Ramos (cell line): ENCODE measurements around the gene SPOCK1.
"Not testable (repeated sequence)": the region's sequence is repeated elsewhere in the genome, so short reads cannot be mapped to it uniquely, and the experiment has no call there.

Source experiments
- in situ Hi-C: fragments of 300-500 bp; cut with MboI; formaldehyde crosslinking; loops from one replicate; pipeline ENCODE4 v1.14.3; 2022; ENCODE audit warnings: low sequenced_read_pairs; ENCODE audit not compliant: unreplicated experiment

The SPOCK1 gene

DNA sequence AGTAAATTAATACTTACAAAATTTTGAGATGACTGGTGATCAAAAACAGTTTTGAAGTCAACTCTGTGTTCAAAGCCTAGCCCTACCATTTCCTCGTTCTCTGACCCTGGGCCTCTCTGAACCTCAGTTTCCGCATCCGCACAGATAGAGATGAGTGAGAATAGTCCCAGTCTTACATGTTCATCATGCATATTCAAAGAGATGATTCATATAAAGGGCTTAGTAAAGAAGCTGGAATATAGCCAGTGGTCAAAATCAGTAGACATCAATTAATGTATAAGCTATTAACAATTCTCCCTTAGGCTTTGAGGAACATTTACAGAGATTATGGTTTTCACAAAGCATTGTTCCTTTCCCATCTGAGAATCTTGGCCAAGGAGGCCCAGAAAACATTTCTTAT is 250.6 kb downstream of the SPOCK1 start:
- in situ Hi-C loops: no loop called here

DNA sequence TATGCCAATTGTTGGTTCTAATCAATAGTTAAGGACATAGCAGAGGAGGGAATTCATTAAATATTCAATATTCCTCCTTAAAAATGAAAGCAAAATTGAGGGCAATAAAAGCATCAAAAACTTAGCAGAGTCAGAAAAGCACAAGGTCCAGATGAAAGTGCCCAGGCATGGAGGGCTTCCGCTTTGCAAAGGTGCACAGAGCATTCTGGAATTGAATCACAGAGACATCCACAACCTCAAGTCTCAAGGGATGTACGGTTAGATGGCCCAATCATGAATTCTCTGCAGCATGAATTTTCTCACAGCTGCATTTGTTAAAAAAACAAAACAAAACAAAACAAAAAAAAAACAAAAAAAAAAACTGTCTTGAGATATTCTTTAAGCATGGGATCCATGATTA is 253.7 kb downstream of the SPOCK1 start:
- in situ Hi-C loops: no loop called here

DNA sequence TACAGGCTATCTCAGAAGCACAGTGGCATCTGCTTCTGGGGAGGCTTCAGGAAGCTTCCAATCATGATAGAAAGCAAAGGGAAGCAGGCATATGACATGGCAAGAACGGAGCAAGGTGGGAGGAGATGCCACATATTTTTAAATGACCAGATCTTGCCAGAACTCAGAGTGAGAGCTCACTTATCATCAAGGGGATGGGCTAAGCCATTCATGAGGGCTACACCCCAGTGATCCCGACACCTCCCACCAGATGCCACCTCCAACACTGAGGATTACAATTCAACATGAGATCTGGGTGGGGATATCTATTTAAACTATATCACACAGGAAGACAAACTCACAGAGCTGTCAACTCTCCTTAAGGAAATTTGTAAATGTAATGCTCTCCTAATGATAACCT is 258.8 kb downstream of the SPOCK1 start:
- in situ Hi-C loops: no loop called here

DNA sequence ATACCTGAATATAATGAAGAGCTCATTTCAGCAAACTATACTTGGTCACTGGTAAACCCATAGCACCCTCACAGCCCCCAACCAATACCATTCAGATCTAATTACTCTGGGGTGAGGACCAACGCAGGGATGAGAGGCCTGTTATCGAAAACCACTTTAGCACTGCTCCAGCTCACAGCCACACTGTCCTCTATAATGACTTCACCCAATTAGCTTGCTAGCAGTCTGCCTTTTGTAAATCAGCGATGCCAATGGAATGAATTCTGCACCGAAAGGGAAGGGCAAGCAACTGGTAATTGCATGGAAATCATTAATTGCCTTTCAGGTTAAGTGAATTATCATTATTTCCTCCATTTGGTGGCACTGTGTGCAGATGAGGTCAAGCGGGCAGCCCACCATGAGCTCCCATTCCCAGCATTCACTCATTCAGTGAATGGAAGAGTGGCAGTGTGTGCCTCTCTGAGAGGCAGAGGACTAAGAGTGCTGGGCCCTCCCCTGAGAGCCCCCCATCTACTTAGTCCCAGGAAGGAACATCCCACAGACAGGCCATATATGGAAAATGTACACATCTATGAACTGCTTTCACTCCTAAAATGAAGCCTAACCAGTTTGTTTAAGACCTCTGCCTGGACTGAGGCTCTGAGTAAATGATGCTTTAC is 262.1 kb downstream of the SPOCK1 start:
- in situ Hi-C loops: no loop called here

DNA sequence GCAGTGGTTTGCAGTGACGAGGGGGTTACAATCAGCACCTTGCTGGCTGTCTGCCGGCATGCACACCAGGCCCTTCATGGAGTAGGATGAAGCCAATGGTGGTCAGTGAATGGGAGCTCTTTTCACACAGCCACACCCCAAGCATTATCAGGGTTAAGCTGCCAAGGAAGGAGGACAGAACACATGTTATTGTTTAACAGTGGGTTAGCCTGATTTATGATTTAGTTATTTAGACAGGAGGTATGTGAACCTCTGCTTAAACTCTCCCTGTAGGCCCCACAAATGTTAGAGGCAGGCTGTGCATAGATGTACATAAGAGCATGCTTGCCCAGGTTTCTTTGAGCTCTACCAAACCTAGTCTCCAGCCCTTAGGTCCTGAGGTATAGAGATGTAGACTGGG is 262.9 kb downstream of the SPOCK1 start:
- in situ Hi-C loops: no loop called here

DNA sequence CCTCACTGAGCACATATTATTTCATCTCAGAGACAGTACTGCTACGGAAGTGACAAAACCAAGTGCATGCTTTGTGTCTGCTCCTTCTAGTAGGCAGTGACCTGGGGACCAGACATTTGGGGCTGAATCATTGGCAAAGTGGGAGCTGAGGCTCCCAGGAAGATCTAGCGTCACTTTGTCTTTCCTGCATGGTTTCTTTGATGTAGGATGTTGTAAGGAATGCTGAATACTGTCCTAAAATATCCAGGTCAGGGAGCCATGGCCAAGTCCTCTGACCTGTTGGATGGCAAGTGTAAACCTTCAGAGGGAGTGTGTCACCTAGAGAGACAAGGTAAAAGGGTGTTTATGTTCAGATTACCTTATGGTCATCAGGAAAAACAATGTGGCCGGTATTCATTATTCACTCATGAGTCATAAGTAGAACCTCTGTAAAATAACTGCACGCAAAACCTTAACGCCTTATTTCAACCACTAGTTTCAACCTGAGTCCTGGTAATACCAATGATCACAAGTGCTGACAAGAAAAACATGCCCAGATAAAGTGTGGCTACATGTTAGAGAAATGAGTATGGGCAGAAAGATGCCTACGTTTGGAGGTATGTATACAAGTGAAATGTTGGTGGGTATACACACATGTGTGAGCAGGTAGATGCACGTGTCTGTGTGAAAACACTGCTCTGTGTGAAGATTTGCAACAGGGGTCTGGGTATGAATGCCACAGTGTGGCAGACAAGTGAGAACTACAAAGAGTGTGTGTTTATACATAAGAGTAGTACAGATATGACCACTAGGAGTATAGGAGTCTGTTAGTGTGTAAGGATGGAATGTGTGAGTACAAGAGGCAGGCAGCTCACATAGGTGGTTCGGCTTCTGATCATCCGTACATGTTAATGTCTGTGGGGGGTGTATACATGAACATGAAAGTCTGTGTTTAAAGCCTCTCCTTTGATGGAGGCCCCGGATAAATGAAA is 263.9 kb downstream of the SPOCK1 start:
- in situ Hi-C loops: no loop called here

DNA sequence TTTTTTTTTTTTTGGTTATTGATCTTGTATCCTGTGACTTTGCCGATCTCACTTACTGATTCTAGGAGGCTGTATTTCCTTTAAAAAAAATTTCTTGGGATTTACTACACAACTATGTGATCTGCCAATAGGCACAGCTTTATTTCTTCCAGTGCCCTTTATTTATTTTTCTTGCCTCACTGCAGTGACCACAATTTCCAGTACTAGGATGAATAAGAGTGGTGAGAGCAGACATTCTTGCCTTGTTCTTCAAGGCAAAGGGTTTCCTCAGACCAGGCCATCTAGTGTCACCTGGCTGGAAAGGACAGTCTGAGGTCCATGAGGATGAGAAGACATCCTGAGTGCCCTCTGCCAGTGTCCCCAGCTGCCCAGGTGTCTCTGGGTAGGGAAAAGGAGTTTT is 265.4 kb downstream of the SPOCK1 start:
- in situ Hi-C loops: no loop called here

DNA sequence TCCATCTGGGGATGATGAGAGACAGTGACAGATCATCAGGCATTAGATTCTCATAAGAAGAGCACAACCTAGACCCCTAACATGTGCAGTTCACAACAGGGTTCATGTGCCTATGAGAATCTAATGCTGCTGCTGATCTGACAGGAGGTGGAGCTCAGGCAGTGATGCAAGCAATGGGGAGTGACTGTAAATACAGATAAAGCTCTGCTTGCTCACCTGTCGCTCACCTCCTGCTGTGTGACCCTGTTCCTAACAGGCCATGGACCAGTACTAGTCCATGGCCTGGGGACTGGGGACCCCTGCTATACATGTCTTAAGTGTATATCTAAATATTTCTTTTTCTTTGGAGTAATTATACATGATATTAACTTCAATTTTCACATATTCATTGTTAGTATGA is 265.8 kb downstream of the SPOCK1 start:
- in situ Hi-C loops: not testable (repeated sequence)

DNA sequence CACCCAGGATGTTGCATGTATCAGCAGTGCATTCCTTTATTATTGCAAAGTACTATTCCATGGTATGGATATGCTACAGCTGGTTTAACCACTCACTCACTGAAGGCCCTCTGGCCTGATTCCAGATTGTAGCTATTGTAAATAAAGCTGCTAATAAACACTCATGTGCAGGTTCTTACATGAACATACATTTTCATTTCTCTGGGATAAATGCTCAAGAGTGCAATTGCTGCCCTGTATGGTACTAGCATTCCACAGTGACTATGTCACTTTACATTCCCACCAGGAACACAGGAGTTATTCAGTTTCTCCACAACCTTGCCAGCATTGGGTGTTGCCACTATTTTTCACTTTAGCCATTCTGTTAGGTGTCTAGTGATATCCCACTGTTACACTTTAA is 267.6 kb downstream of the SPOCK1 start:
- in situ Hi-C loops: no loop called here

DNA sequence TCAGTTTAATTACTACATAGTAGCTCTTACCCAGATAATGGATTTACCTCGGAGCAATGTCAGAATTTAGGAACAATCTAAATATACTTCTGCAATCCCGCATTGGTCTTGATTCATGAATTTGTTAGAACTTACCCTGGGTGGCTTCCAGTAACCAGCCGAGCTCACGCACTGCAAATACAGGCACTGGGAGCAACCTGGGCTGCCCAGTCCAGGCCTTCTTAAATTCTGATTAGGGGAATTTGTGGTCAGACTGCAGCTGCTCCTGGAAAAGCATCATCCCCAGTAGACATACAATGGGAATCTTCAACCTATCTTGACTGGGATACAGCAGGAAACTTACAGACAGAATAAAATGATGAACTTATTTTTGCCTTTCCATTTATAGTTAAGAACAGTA is 270.3 kb downstream of the SPOCK1 start:
- in situ Hi-C loops: no loop called here

DNA sequence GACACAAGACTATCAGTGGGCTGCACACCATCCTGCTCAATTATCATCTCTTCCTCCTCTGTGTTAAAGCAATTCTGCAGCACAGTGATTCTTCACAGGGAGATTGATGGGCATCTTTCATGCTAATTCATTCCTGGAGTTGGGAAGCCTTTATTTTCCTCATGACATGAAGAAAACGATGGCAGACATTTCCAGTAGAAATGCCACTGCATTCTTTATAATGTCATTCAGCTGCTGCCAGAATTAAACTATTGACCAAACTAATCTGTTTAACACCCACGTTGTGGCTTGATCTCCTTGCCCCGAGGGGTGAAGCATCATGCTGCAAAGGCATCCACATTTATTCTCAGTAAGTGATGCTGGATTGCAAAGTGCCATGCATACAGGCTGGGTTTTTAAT is 273.0 kb downstream of the SPOCK1 start:
- in situ Hi-C loops: no loop called here

DNA sequence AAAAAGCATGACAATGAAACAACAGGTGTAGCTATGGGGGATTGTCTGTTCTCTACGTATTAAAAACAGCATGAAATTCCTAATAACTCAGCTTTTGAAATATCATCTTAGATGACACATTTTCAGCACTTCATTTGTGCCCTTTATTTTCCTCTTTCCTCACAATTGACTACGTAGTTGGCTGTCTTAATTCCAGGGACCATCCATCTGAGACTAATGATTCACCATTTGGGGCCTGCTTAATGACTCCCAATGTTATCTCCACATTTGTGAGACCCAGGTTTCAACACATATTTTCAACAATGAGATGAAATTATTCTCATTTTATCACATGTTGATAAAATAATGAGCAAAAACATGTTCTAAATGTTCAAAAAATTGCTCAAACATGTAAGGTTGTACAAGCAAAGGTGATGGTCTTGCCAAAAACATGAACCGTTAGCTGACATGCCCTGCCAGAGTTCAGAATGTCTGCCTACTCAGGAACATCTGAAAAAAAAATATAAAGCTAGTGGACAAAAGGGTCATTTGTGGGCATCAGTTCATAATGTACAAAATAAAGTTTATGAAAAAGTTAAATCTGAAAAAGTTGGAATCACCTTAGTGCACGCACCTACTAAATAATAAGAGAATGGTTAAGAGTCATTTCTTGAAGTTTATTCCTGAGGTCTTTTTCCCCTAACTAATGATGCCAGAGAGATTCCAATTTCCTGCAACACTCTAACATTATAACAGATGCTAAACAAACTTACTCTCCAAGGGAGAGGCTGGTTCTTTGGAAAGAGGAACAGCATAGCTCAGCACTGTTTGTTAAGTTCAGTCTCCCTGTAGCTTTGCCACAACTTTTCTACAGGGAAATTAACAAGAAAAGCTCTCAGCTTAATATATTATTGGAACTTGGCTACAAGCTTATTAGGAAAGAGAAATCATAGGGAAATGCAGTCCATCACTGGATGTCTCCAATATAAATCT is 275.5 kb downstream of the SPOCK1 start:
- in situ Hi-C loops: no loop called here

DNA sequence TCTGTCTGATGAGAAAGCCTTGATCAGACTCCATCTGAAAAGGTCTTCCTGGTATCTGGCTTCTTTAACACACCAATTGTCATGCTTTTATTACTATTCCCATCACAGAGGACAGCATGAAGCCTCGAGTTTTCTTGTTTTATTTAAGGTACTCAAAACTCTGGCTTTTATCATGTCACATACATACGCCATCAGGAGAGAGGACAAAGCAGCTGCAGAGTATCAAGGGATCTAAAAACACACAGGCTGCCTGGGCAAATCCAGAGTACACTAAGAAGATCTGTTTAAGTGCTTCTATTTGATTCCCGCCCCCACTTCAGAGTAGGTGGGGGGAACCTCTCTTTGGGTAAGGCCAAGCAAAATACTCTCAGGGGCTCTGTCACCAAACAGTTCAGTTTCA is 277.2 kb downstream of the SPOCK1 start:
- in situ Hi-C loops: no loop called here

DNA sequence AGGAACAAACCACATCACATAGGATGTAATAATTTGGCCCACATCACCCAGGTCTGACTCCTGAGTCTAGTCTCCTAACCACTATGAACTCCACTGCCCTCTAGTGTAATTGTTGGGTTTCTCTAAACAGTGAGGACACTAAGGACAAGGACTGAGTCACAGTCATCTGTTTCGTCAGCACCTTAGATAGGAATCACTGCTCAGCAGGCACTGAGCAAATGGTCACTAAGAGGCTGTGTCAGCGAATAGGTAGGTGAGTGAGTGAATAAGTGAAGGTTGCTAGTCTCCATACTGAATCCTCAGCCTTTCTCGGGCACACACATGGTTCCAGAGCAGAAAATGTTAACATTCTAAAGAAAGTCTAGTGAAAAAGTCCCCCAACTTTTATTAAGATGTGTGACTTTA is 278.6 kb downstream of the SPOCK1 start:
- in situ Hi-C loops: no loop called here

DNA sequence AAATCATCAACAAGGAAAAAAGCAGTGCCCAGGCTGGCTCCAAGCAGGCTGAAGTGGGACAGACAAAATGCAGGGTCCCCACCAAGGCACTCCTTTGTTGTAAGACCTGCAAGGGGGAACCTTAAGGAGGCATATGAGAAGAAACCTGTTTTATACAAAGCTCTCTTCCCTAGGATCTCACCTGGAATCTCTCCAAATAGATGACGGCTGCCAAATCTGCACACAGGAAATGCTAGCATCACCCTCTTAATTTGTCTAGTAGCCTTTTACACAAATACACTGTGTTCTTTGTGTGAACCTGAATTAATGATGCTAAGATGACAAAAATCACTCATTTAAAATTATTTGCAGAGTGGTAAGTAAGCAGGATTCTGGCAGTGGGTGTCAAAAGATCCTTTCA is 280.2 kb downstream of the SPOCK1 start:
- in situ Hi-C loops: no loop called here

DNA sequence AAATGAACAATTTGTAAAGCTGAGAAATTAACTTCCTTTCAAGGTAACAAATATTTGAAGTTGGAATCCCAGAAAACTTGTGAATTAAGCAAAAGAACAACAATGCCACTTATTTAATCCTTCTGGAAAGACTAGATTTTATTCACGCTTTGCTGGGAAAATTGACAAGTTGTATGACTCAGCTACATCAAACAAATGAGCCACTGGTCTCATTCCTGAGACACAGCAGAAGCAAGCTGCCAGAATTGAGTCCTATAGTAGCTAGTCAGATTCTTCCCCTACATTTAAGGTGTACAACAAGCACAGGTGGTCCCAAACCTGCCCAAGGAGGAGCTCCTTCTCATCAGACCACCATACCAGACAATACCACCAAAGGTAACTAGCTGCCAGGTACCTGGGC is 280.7 kb downstream of the SPOCK1 start:
- in situ Hi-C loops: no loop called here

DNA sequence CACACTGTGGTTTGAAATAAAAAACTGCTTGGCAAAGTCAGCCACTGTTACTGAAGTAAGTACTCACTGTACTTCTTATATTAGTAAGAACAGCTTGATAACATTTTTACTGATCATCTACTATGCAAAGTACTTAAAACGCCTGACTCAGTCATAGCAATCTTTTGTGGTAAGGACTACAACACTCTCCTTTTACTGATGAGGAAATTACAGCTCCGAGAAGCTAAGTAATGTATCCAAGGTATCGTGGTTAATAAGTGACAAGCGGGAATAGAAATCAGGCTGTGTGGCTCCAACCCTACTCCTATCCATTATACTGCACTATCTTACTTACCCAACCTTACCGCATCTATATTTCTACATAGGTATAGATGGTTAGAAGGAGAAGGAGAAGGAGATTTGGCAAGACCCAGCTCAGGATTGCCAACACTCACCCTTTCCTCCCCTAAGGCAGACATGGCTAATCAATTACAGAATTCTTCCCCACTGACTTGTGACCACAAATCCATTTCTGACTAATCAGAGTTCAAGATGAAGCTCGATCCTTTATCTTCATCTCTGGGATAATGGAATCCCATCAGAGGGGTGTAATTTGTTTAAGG is 281.4 kb downstream of the SPOCK1 start:
- in situ Hi-C loops: no loop called here

DNA sequence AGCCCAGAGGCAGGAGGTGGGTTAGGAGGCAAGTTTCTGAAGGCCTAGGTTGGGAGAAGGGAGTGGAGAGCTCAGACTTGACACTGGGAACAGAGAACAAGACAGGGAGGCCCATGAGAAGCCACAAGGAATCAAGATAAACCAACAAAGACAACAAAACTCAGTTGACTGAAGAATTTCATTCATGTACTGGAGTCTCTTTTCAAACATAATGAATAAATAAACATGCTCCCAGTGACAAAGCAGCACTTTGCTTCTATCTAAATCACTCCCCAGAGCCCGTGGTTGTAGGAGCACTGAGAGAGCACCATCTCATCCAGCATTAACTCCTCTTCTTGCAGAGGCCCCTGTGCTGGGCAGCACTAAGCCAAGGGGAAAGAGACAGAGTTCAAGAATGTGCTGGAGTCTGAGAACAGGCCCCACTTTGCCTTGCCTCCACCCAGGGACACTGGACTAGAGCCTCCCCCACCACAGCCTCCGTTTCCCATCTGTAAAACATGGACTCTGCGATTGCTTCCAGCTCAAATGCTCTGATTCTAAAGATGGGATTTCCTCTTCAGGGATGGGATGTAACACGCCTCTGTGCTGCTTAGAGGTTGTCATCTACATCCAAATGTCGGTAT is 282.0 kb downstream of the SPOCK1 start:
- in situ Hi-C loops: no loop called here

DNA sequence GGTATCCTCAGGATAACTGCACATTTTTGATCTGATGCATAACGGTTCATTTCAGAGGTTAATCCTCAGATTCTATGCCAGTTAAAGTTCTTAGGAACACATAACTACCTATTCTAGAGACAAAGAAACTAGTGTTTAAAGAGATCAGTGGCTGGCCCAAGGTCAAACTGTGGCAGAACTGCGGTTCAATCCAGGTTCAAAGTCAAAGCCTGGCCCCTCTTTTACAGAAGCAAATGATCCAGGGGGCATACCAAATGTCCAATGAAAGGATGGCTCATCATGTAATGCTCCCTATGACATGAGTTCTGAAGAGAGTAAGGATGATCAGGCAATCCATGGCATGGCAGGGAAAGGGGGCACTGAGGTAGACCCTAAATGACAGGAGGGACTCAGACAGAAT is 283.3 kb downstream of the SPOCK1 start:
- in situ Hi-C loops: no loop called here

DNA sequence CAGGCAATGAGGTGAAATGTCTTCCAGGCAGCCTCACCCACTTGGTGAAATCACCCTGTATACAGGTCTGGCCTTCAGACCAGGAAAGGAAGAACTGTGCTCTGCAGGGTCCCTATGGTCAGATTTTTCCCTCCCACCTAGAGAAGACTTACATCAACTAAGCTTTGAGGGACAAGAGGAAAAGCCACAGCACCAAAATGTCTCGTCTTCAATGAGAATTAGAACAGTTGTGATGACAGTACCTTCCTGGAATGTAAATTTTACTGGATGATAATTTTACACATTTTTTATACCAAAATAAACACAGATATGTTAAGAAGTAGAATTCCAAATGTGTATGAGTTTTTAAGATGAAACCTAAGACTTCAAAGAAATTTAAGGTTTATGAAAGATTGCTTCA is 283.9 kb downstream of the SPOCK1 start:
- in situ Hi-C loops: no loop called here
